Measurements from ENCODE around the gene CTTN.

Gene CTTN

GRCh38 chr11:70424765-70425344 lies 26.5 kb downstream of the CTTN start:
- Histone ChIP-seq H3K4me3 (replicated peaks; ENCODE audit: low read depth, low read length) (no peak overlapping the region), H3K36me3 (ENCODE audit: control insufficient read depth, insufficient read depth, low read length) (no peaks in the 10 kb centered on the region), H3K27me3 (replicated peaks; ENCODE audit: control insufficient read depth, insufficient read depth, low read length) (no peaks in the 10 kb centered on the region)
- DNase-seq (ENCODE audit: extremely low read depth, insufficient read length) = peak; percentile 48
- TF ChIP-seq CTCF (IDR thresholded peaks at IDR 0.05; ENCODE audit: insufficient read depth, low read length, poor library complexity, severe bottlenecking) = no peak

- H3K36me3 ChIP-seq (ENCODE audit: control insufficient read depth, insufficient read depth, low read length) = no peaks in the 10 kb centered on the region
- TF ChIP-seq CTCF (IDR thresholded peaks at IDR 0.05; ENCODE audit: insufficient read depth, low read length, poor library complexity, severe bottlenecking) = no peak
- H3K27me3 ChIP-seq (replicated peaks; ENCODE audit: control insufficient read depth, insufficient read depth, low read length) = no peaks in the 10 kb centered on the region
Observed at GRCh38 chr11:70427436-70427835, 29.1 kb downstream of the CTTN start.

GRCh38 chr11:70428701-70429427 lies 30.5 kb downstream of the CTTN start:
- TF ChIP-seq CTCF (IDR thresholded peaks at IDR 0.05; ENCODE audit: insufficient read depth, low read length, poor library complexity, severe bottlenecking) = no peak
- DNase-seq (ENCODE audit: extremely low read depth, insufficient read length) = no peak
- Histone ChIP-seq H3K4me3 (replicated peaks; ENCODE audit: low read depth, low read length) (no peak overlapping the region), H3K27me3 (replicated peaks; ENCODE audit: control insufficient read depth, insufficient read depth, low read length) (no peaks in the 10 kb centered on the region), H3K36me3 (ENCODE audit: control insufficient read depth, insufficient read depth, low read length) (no peaks in the 10 kb centered on the region)

More at GRCh38 chr11:70427436-70427835, 29.1 kb downstream of the CTTN start:
- no peak for DNase-seq (ENCODE audit: extremely low read depth, insufficient read length)
- H3K4me3 ChIP-seq (replicated peaks; ENCODE audit: low read depth, low read length) = no peak overlapping the region

GRCh38 chr11:70429428-70429705 lies 31.0 kb downstream of the CTTN start:
- no peaks in the 10 kb centered on the region for H3K27me3 ChIP-seq (replicated peaks; ENCODE audit: control insufficient read depth, insufficient read depth, low read length)
- H3K36me3 ChIP-seq (ENCODE audit: control insufficient read depth, insufficient read depth, low read length) = no peaks in the 10 kb centered on the region
- H3K4me3 ChIP-seq (replicated peaks; ENCODE audit: low read depth, low read length) = no peak overlapping the region
- no peak for TF ChIP-seq CTCF (IDR thresholded peaks at IDR 0.05; ENCODE audit: insufficient read depth, low read length, poor library complexity, severe bottlenecking)
- no peak for DNase-seq (ENCODE audit: extremely low read depth, insufficient read length)

- no peak overlapping the region for H3K4me3 ChIP-seq (replicated peaks; ENCODE audit: low read depth, low read length)
- H3K27me3 ChIP-seq (replicated peaks; ENCODE audit: control insufficient read depth, insufficient read depth, low read length) = no peaks in the 10 kb centered on the region
- no peaks in the 10 kb centered on the region for H3K36me3 ChIP-seq (ENCODE audit: control insufficient read depth, insufficient read depth, low read length)
- no peak for TF ChIP-seq CTCF (IDR thresholded peaks at IDR 0.05; ENCODE audit: insufficient read depth, low read length, poor library complexity, severe bottlenecking)
- DNase-seq (ENCODE audit: extremely low read depth, insufficient read length) = no peak
Observed at GRCh38 chr11:70429724-70430521, 31.6 kb downstream of the CTTN start.

All from GM06990 (cell line).